RWPE2 (cell line): Measurements from ENCODE around the gene DVL3.
A peak's percentile ranks its signal among the peaks of the same experiment; 100 is the strongest.
"Not testable (repeated sequence)": the region's sequence is repeated elsewhere in the genome, so short reads cannot be mapped to it uniquely, and the experiment has no call there.

ENCODE experiments used
- ATAC-seq: fragments of 200-7000 bp; cut with Tn5 transposase; 3 replicates; pipeline ENCODE4 v1.9.1; 2021; ENCODE audit warnings: low read depth
- DNase-seq: peaks from one replicate; pipeline ENCODE4 v3.0.0-alpha.2; 2020; ENCODE audit warnings: low spot score
- H3K27ac ChIP-seq: fragments of 450-650 bp; 2 replicates; pipeline ENCODE4 v1.5.1; 2017; ENCODE audit warnings: mild to moderate bottlenecking; ENCODE audit not compliant: poor library complexity, severe bottlenecking
- H3K27me3 ChIP-seq: fragments of 250-450 bp; sonication (Bioruptor Pico); 2 replicates; pipeline ENCODE4 v1.5.1; 2021; ENCODE audit warnings: mild to moderate bottlenecking, moderate library complexity; ENCODE audit not compliant: insufficient read depth, poor library complexity, severe bottlenecking
- H3K36me3 ChIP-seq: fragments of 250-450 bp; sonication (Bioruptor Pico); 2 replicates; pipeline ENCODE4 v1.5.1; 2020; ENCODE audit warnings: low read depth, mild to moderate bottlenecking, moderate library complexity
- H3K4me1 ChIP-seq: fragments of 250-450 bp; sonication (Bioruptor Pico); 2 replicates; pipeline ENCODE4 v1.5.1; 2021; ENCODE audit warnings: mild to moderate bottlenecking, moderate library complexity; ENCODE audit not compliant: insufficient read depth, poor library complexity, severe bottlenecking
- H3K4me3 ChIP-seq: fragments of 250-450 bp; sonication (Bioruptor Pico); 2 replicates; pipeline ENCODE4 v1.5.1; 2021; ENCODE audit warnings: mild to moderate bottlenecking, moderate library complexity; ENCODE audit not compliant: severe bottlenecking
- H3K9me3 ChIP-seq: fragments of 250-450 bp; sonication (Bioruptor Pico); 2 replicates; pipeline ENCODE4 v1.5.1; 2021; ENCODE audit warnings: mild to moderate bottlenecking, moderate library complexity; ENCODE audit not compliant: severe bottlenecking
- CTCF ChIP-seq: fragments of 450-650 bp; IDR thresholded peaks from one replicate; pipeline ENCODE4 v1.5.1; 2017; ENCODE audit warnings: mild to moderate bottlenecking, moderate library complexity; ENCODE audit not compliant: poor library complexity, severe bottlenecking

Gene DVL3

GRCh38 chr3:184155644-184156521 lies 706 bp downstream of the DVL3 start:
- ATAC-seq (peak; percentile 38), DNase-seq (no peak)
- H3K4me1 ChIP-seq: peaks cover 15% of the 10 kb centered on the region
- TF ChIP-seq CTCF: no peak
- H3K27ac ChIP-seq: peak overlapping the region; percentile 78
- no peaks in the 10 kb centered on the region for H3K9me3 ChIP-seq
- H3K27me3 ChIP-seq: no peaks in the 10 kb centered on the region
- H3K4me3 ChIP-seq: peak overlapping the region; percentile 81
- H3K36me3 ChIP-seq: no peaks in the 10 kb centered on the region

GRCh38 chr3:184156522-184156955 lies 1.4 kb downstream of the DVL3 start:
- Histone ChIP-seq H3K27ac (peak overlapping the region; percentile 78), H3K36me3 (0 out of 2 replicates have a peak, but pooled peaks cover under 1% of the 10 kb centered on the region), H3K4me1 (peaks cover 15% of the 10 kb centered on the region), H3K9me3 (no peaks in the 10 kb centered on the region), H3K4me3 (peak overlapping the region; percentile 81), H3K27me3 (no peaks in the 10 kb centered on the region)
- ATAC-seq (peak; percentile 55), DNase-seq (no peak)
- TF ChIP-seq CTCF: no peak

- no peaks in the 10 kb centered on the region for H3K27me3 ChIP-seq
- H3K36me3 ChIP-seq: 0 out of 2 replicates have a peak, but pooled peaks cover 7% of the 10 kb centered on the region
- TF ChIP-seq CTCF: no peak
- H3K9me3 ChIP-seq: no peaks in the 10 kb centered on the region
- H3K4me3 ChIP-seq: peak overlapping the region; percentile 81
- H3K27ac ChIP-seq: peak overlapping the region; percentile 78
- no peak for DNase-seq
- peaks cover 15% of the 10 kb centered on the region for H3K4me1 ChIP-seq
- no peak for ATAC-seq
These were observed 2.0 kb downstream of the DVL3 start for GRCh38 chr3:184157206-184157605.

GRCh38 chr3:184158404-184158803 lies 3.2 kb downstream of the DVL3 start:
- peaks cover 15% of the 10 kb centered on the region for H3K4me1 ChIP-seq
- H3K27me3 ChIP-seq: no peaks in the 10 kb centered on the region
- no peak overlapping the region for H3K27ac ChIP-seq
- H3K4me3 ChIP-seq: no peak overlapping the region
- H3K36me3 ChIP-seq: peaks cover 15% of the 10 kb centered on the region; the same call in 1 of the 2 replicates
- ATAC-seq: no peak
- no peaks in the 10 kb centered on the region for H3K9me3 ChIP-seq
- no peak for TF ChIP-seq CTCF
- DNase-seq: no peak

GRCh38 chr3:184160456-184160855 lies 5.3 kb downstream of the DVL3 start:
- Histone ChIP-seq H3K27ac (no peak overlapping the region), H3K9me3 (no peaks in the 10 kb centered on the region), H3K27me3 (no peaks in the 10 kb centered on the region), H3K4me3 (no peak overlapping the region), H3K36me3 (peaks cover 33% of the 10 kb centered on the region), H3K4me1 (peaks cover 8% of the 10 kb centered on the region)
- ATAC-seq (no peak), DNase-seq (no peak)
- no peak for TF ChIP-seq CTCF

- not testable (repeated sequence) for H3K4me1 ChIP-seq, ATAC-seq, H3K27me3 ChIP-seq, H3K27ac ChIP-seq, H3K9me3 ChIP-seq, H3K4me3 ChIP-seq, DNase-seq
- H3K36me3 ChIP-seq: peaks cover 47% of the 10 kb centered on the region
These were observed 7.4 kb downstream of the DVL3 start for GRCh38 chr3:184162571-184163070.
